Measurements from ENCODE around the gene SLCO2A1. TPM values are rescaled to one million over a fixed set of nuclear protein-coding genes. Genes with fewer than 3 reads are reported as not detected.

The SLCO2A1 gene
- total and polyA plus RNA-seq, 2 experiments from 2014 or later: 0.31 to 1.0 TPM

GRCh38 chr3:133884054-133884886 lies 145.5 kb downstream of the SLCO2A1 start (continued):
- TF ChIP-seq REST (IDR thresholded peaks at IDR 0.05; ENCODE audit: unreplicated experiment) (no peak), STAT1 (IDR thresholded peaks at IDR 0.05; ENCODE audit: unreplicated experiment) (no peak), EZH2 (IDR thresholded peaks at IDR 0.05; ENCODE audit: low read depth, unreplicated experiment) (no peak), POLR2AphosphoS5 (IDR thresholded peaks at IDR 0.05; ENCODE audit: low read depth) (no peak), EZH2phosphoT487 (IDR thresholded peaks at IDR 0.05; ENCODE audit: unreplicated experiment) (no peak), ZNF331 (CRISPR knock-in tag; IDR thresholded peaks at IDR 0.05; ENCODE audit: low read depth) (no peak), CREB1 (CRISPR knock-in tag; IDR thresholded peaks at IDR 0.05; ENCODE audit: low read depth) (no peak)

GRCh38 chr3:133883641-133884040 lies 146.1 kb downstream of the SLCO2A1 start:
- H3F3A ChIP-seq (replicated peaks; ENCODE audit: low read depth): no peaks in the 10 kb centered on the region
- Mint-ChIP-seq H3K4me3 (no peak overlapping the region), H3K4me1 (peaks cover 7% of the 10 kb centered on the region; the same call in 2 of the 3 replicates), H3K27me3 (ENCODE audit: insufficient read depth, low read depth, poor library complexity) (peaks cover 2% of the 10 kb centered on the region), H3K27ac (no peak overlapping the region), H3K9me3 (peaks cover 2% of the 10 kb centered on the region; the same call in 1 of the 3 replicates), H3K36me3 (ENCODE audit: low read depth) (peaks cover 5% of the 10 kb centered on the region; the same call in 1 of the 3 replicates)
- no peaks in the 10 kb centered on the region for H3K27me3 ChIP-seq (ENCODE audit: insufficient read depth)
- H3K9me2 ChIP-seq (ENCODE audit: insufficient read depth): no peaks in the 10 kb centered on the region
- H3K27ac ChIP-seq (ENCODE audit: low read depth): no peak overlapping the region
- no peaks in the 10 kb centered on the region for H3K79me2 ChIP-seq (replicated peaks; ENCODE audit: insufficient read depth)
- no peak overlapping the region for H3K4me3 ChIP-seq
- DNase-seq (ENCODE audit: low spot score): no peak
- no peak for ATAC-seq
- no peaks in the 10 kb centered on the region for H3K36me3 ChIP-seq (ENCODE audit: insufficient read depth)
- no peak overlapping the region for H3K4me2 ChIP-seq
- H4K20me1 ChIP-seq (replicated peaks; ENCODE audit: insufficient read depth): no peaks in the 10 kb centered on the region
- 0 out of 2 replicates have a peak, but pooled peaks cover 6% of the 10 kb centered on the region for H3K4me1 ChIP-seq (ENCODE audit: insufficient read depth)
- no peak overlapping the region for H2AFZ ChIP-seq
- TF ChIP-seq EZH2 (IDR thresholded peaks at IDR 0.05; ENCODE audit: low read depth, unreplicated experiment) (no peak), STAT1 (IDR thresholded peaks at IDR 0.05; ENCODE audit: unreplicated experiment) (no peak), ETS1 (IDR thresholded peaks at IDR 0.05) (no peak), REST (IDR thresholded peaks at IDR 0.05; ENCODE audit: unreplicated experiment) (no peak), ZNF114 (CRISPR knock-in tag; IDR thresholded peaks at IDR 0.05) (no peak), POLR2AphosphoS5 (IDR thresholded peaks at IDR 0.05; ENCODE audit: low read depth) (no peak), EZH2phosphoT487 (IDR thresholded peaks at IDR 0.05; ENCODE audit: unreplicated experiment) (no peak), ZNF331 (CRISPR knock-in tag; IDR thresholded peaks at IDR 0.05; ENCODE audit: low read depth) (no peak), CREB1 (CRISPR knock-in tag; IDR thresholded peaks at IDR 0.05; ENCODE audit: low read depth) (no peak), CTCF (conservative IDR thresholded peaks at IDR 0.05; ENCODE audit: low read depth in 2 of 2) (no peak), JUNB (IDR thresholded peaks at IDR 0.05; ENCODE audit: unreplicated experiment) (no peak)

All from GM23338 (cell line).